ENCODE data around the gene LRRIQ1.

GRCh38 chr12:85277191-85277590 is 241.0 kb downstream of the LRRIQ1 start:
- TF ChIP-seq CTCF (IDR thresholded peaks at IDR 0.05; ENCODE audit: low read depth, low read length, missing input control), result no peak
- TF ChIP-seq MAX (IDR thresholded peaks at IDR 0.05), result no peak
- TF ChIP-seq SP1 (IDR thresholded peaks at IDR 0.05), result no peak
- no peak for TF ChIP-seq GABPA (IDR thresholded peaks at IDR 0.05 in 1 of 2, conservative IDR thresholded peaks at IDR 0.05 in 1 of 2)
- TF ChIP-seq RAD21 (IDR thresholded peaks at IDR 0.05), result no peak
- no peak for TF ChIP-seq EGR1 (IDR thresholded peaks at IDR 0.05; ENCODE audit: low read depth in 2 of 2)
- TF ChIP-seq ATF3 (IDR thresholded peaks at IDR 0.05), result no peak
- TF ChIP-seq FOXA1 (IDR thresholded peaks at IDR 0.05), result no peak
- no peak for TF ChIP-seq YY1 (IDR thresholded peaks at IDR 0.05)

Data from liver (tissue), 3 donors.